ENCODE results near the gene B3GNT9.
A peak's percentile ranks its signal among the peaks of the same experiment; 100 is the strongest.

Gene B3GNT9

GRCh38 chr16:67162506-67163163 is 11.8 kb upstream of the B3GNT9 start:
- peaks cover 55 to 78% of the 10 kb centered on the region in 2 experiments for H3K4me1 ChIP-seq (ENCODE audit: control insufficient read depth in 1 of 2, insufficient read depth in 1 of 2, low read depth in 1 of 2, low read length in 1 of 2)
- H3K27me3 ChIP-seq = peaks cover 67% of the 10 kb centered on the region
- no peaks in the 10 kb centered on the region for H3K9me3 ChIP-seq
- peak overlapping the region in 1 of 2 experiments; percentile 55 for H3K4me3 ChIP-seq (ENCODE audit: low read depth in 1 of 2, low read length in 1 of 2)
- no peak for TF ChIP-seq CTCF (IDR thresholded peaks at IDR 0.05)
- no peaks in the 10 kb centered on the region for H3K36me3 ChIP-seq
- no peak overlapping the region for H3K27ac ChIP-seq

- Histone ChIP-seq H3K27me3 (peaks cover 58% of the 10 kb centered on the region), H3K9me3 (no peaks in the 10 kb centered on the region), H3K4me1 (ENCODE audit: control insufficient read depth in 1 of 2, insufficient read depth in 1 of 2, low read depth in 1 of 2, low read length in 1 of 2) (peaks cover 55 to 79% of the 10 kb centered on the region in 2 experiments), H3K27ac (no peak overlapping the region), H3K36me3 (no peaks in the 10 kb centered on the region), H3K4me3 (ENCODE audit: low read depth in 1 of 2, low read length in 1 of 2) (peak overlapping the region; percentile 70 to 93)
- TF ChIP-seq CTCF (IDR thresholded peaks at IDR 0.05) = no peak
Measured at GRCh38 chr16:67161595-67162058, 10.8 kb upstream of the B3GNT9 start.

- peak overlapping the region; percentile 81 for H3K27ac ChIP-seq
- no peak for TF ChIP-seq CTCF (IDR thresholded peaks at IDR 0.05)
- no peaks in the 10 kb centered on the region for H3K9me3 ChIP-seq
- peaks cover 58% of the 10 kb centered on the region for H3K27me3 ChIP-seq
- peak overlapping the region; percentile 70 to 93 for H3K4me3 ChIP-seq (ENCODE audit: low read depth in 1 of 2, low read length in 1 of 2)
- H3K4me1 ChIP-seq (ENCODE audit: control insufficient read depth in 1 of 2, insufficient read depth in 1 of 2, low read depth in 1 of 2, low read length in 1 of 2) = peaks cover 56 to 74% of the 10 kb centered on the region in 2 experiments
- peaks cover 7% of the 10 kb centered on the region for H3K36me3 ChIP-seq
Measured at GRCh38 chr16:67158637-67159600, 8.1 kb upstream of the B3GNT9 start.

- Histone ChIP-seq H3K27me3 (peaks cover 56% of the 10 kb centered on the region), H3K4me1 (ENCODE audit: control insufficient read depth in 1 of 2, insufficient read depth in 1 of 2, low read depth in 1 of 2, low read length in 1 of 2) (peaks cover 50 to 65% of the 10 kb centered on the region in 2 experiments), H3K4me3 (ENCODE audit: low read depth in 1 of 2, low read length in 1 of 2) (peak overlapping the region; percentile 70 to 93), H3K27ac (peak overlapping the region; percentile 81), H3K36me3 (peaks cover 8% of the 10 kb centered on the region), H3K9me3 (no peaks in the 10 kb centered on the region)
- no peak for TF ChIP-seq CTCF (IDR thresholded peaks at IDR 0.05)
Measured at GRCh38 chr16:67157892-67158635, 7.3 kb upstream of the B3GNT9 start.

- H3K36me3 ChIP-seq = peaks cover 8% of the 10 kb centered on the region
- peaks cover 56% of the 10 kb centered on the region for H3K27me3 ChIP-seq
- peaks cover 45 to 57% of the 10 kb centered on the region in 2 experiments for H3K4me1 ChIP-seq (ENCODE audit: control insufficient read depth in 1 of 2, insufficient read depth in 1 of 2, low read depth in 1 of 2, low read length in 1 of 2)
- no peak for TF ChIP-seq CTCF (IDR thresholded peaks at IDR 0.05)
- no peak overlapping the region for H3K27ac ChIP-seq
- H3K9me3 ChIP-seq = no peaks in the 10 kb centered on the region
- H3K4me3 ChIP-seq (ENCODE audit: low read depth in 1 of 2, low read length in 1 of 2) = no peak overlapping the region
Measured at GRCh38 chr16:67157106-67157748, 6.4 kb upstream of the B3GNT9 start.

Data from neutrophil (primary cell).